Endodermal cell (in vitro differentiated cells): ENCODE data around the gene NF1. TPM values are rescaled to one million over a fixed set of nuclear protein-coding genes. Genes with fewer than 3 reads are reported as not detected.

Experiments
- DNase-seq: peaks from one replicate; pipeline ENCODE4 v3.0.0-alpha.2; 2017
- H3K27ac ChIP-seq: 2 replicates; pipeline ENCODE4 v1.5.1; 2013; ENCODE audit warnings: mild to moderate bottlenecking, low read depth, low read length, moderate library complexity
- H3K27me3 ChIP-seq: 2 replicates; pipeline ENCODE4 v1.6.1; 2013; ENCODE audit warnings: mild to moderate bottlenecking, low read length, moderate library complexity; ENCODE audit not compliant: insufficient read depth, control insufficient read depth, poor library complexity, severe bottlenecking
- H3K36me3 ChIP-seq: 2 replicates; pipeline ENCODE4 v1.7.0; 2013; ENCODE audit warnings: mild to moderate bottlenecking, low read length, moderate library complexity; ENCODE audit not compliant: control insufficient read depth, insufficient read depth
- H3K4me1 ChIP-seq: one replicate; pipeline ENCODE4 v1.7.0; 2013; ENCODE audit warnings: low read length; ENCODE audit not compliant: control insufficient read depth, insufficient read depth
- H3K4me3 ChIP-seq: 2 replicates; pipeline ENCODE4 v1.5.1; 2013; ENCODE audit warnings: mild to moderate bottlenecking, low read length, moderate library complexity
- H3K9ac ChIP-seq: 2 replicates; pipeline ENCODE4 v1.6.1; 2013; ENCODE audit warnings: mild to moderate bottlenecking, low read length, moderate library complexity; ENCODE audit not compliant: poor library complexity, severe bottlenecking; ENCODE audit errors: extremely low read depth
- H3K9me3 ChIP-seq: 2 replicates; pipeline ENCODE4 v1.6.1; 2013; ENCODE audit warnings: mild to moderate bottlenecking, low read length, moderate library complexity; ENCODE audit not compliant: control insufficient read depth
- H3K27ac Mint-ChIP-seq: 2 replicates; pipeline ENCODE4 v1.8.0; 2020; ENCODE audit warnings: mixed read lengths
- H3K27me3 Mint-ChIP-seq: 2 replicates; pipeline ENCODE4 v1.8.0; 2021; ENCODE audit warnings: mild to moderate bottlenecking, mixed read lengths; ENCODE audit not compliant: insufficient read depth
- H3K36me3 Mint-ChIP-seq: 2 replicates; pipeline ENCODE4 v1.8.0; 2020; ENCODE audit warnings: low read depth, mixed read lengths
- H3K4me1 Mint-ChIP-seq: 2 replicates; pipeline ENCODE4 v1.8.0; 2020; ENCODE audit warnings: mixed read lengths
- H3K4me3 Mint-ChIP-seq: 2 replicates; pipeline ENCODE4 v1.8.0; 2020; ENCODE audit warnings: mild to moderate bottlenecking, moderate library complexity, mixed read lengths
- H3K9me3 Mint-ChIP-seq: 2 replicates; pipeline ENCODE4 v1.8.0; 2020; ENCODE audit warnings: mild to moderate bottlenecking, mixed read lengths
- CTCF ChIP-seq: fragments of 200-600 bp; sonication (generic); conservative IDR thresholded peaks from 2 replicates; pipeline ENCODE4 v1.5.0; 2021; ENCODE audit warnings: antibody characterized with exemption, mild to moderate bottlenecking
- WGBS, 2 experiments: methylation state at CpG; one replicate each; pipeline versions ENCODE4 v1.1.5 to v1.1.7; 2013; ENCODE audit warnings: missing lambda C conversion rate in 2 of 2, mixed read lengths in 1 of 2; ENCODE audit not compliant: insufficient coverage in 1 of 2, insufficient read length in 1 of 2; 5-methylcytosine and 5-hydroxymethylcytosine counted together
- total RNA-seq, 2 donors: library from RNA; stranded (reverse); fragmentation: NEBNext Ultra II Directional in 1 of 2; extraction: Animal tissue kit (Norgen Biotek cat#: 25700) in 1 of 2; gene quantifications; 2 replicates in 1 of 2; 3 replicates in 1 of 2; pipeline ENCODE4 v1.2.1, GENCODE V29; 2021

Gene NF1
- total RNA-seq, 2 donors from 2014 or later = 61.9 to 69.3 TPM

- H3K27ac Mint-ChIP-seq = no peak overlapping the region
- H3K27me3 ChIP-seq = no peaks in the 10 kb centered on the region
- peak overlapping the region; percentile 57 for H3K27ac ChIP-seq
- no peaks in the 10 kb centered on the region for H3K36me3 ChIP-seq
- H3K9ac ChIP-seq = no peak overlapping the region
- no peaks in the 10 kb centered on the region for H3K9me3 Mint-ChIP-seq
- no peaks in the 10 kb centered on the region for H3K36me3 Mint-ChIP-seq
- H3K4me3 Mint-ChIP-seq = no peak overlapping the region
- no peaks in the 10 kb centered on the region for H3K27me3 Mint-ChIP-seq
- H3K4me1 Mint-ChIP-seq = peaks cover 7% of the 10 kb centered on the region
- H3K9me3 ChIP-seq = no peaks in the 10 kb centered on the region
- WGBS, 2 experiments = 90 to 96% methylated on average over 16 to 22 of the region's 22 CpGs
- TF ChIP-seq CTCF = no peak
- H3K4me3 ChIP-seq = no peak overlapping the region
- DNase-seq = no peak
- no peaks in the 10 kb centered on the region for H3K4me1 ChIP-seq
These were observed 321.1 kb downstream of the NF1 start for GRCh38 chr17:31415640-31416502.

- H3K27ac Mint-ChIP-seq = no peak overlapping the region
- no peak overlapping the region for H3K9ac ChIP-seq
- WGBS, 2 experiments = 58 to 73% methylated on average over 6 to 10 of the region's 10 CpGs
- no peaks in the 10 kb centered on the region for H3K9me3 Mint-ChIP-seq
- H3K9me3 ChIP-seq = no peaks in the 10 kb centered on the region
- H3K4me1 ChIP-seq = no peaks in the 10 kb centered on the region
- peak overlapping the region; percentile 57 for H3K27ac ChIP-seq
- peaks cover 7% of the 10 kb centered on the region for H3K4me1 Mint-ChIP-seq
- H3K27me3 ChIP-seq = no peaks in the 10 kb centered on the region
- H3K4me3 ChIP-seq = no peak overlapping the region
- no peaks in the 10 kb centered on the region for H3K27me3 Mint-ChIP-seq
- H3K36me3 ChIP-seq = no peaks in the 10 kb centered on the region
- TF ChIP-seq CTCF = no peak
- no peaks in the 10 kb centered on the region for H3K36me3 Mint-ChIP-seq
- H3K4me3 Mint-ChIP-seq = no peak overlapping the region
- DNase-seq = no peak
These were observed 321.7 kb downstream of the NF1 start for GRCh38 chr17:31416503-31416923.

- H3K4me3 ChIP-seq = no peak overlapping the region
- WGBS, 2 experiments = 84 to 86% methylated on average over 7 to 10 of the region's 10 CpGs
- H3K4me1 ChIP-seq = no peaks in the 10 kb centered on the region
- H3K4me3 Mint-ChIP-seq = no peak overlapping the region
- H3K4me1 Mint-ChIP-seq = peaks cover 7% of the 10 kb centered on the region
- no peaks in the 10 kb centered on the region for H3K36me3 ChIP-seq
- no peaks in the 10 kb centered on the region for H3K9me3 ChIP-seq
- no peak overlapping the region for H3K27ac Mint-ChIP-seq
- no peaks in the 10 kb centered on the region for H3K27me3 ChIP-seq
- H3K27ac ChIP-seq = no peak overlapping the region
- no peaks in the 10 kb centered on the region for H3K36me3 Mint-ChIP-seq
- H3K9me3 Mint-ChIP-seq = no peaks in the 10 kb centered on the region
- no peak for DNase-seq
- no peak overlapping the region for H3K9ac ChIP-seq
- no peak for TF ChIP-seq CTCF
- H3K27me3 Mint-ChIP-seq = no peaks in the 10 kb centered on the region
These were observed 322.4 kb downstream of the NF1 start for GRCh38 chr17:31417051-31417792.
